Neutrophil (primary cell): ENCODE measurements around the gene AKAP1.

Source experiments
- H3K27ac ChIP-seq: fragments of 200-600 bp; sonication (generic); 2 replicates; pipeline ENCODE4 v1.5.1; 2016; ENCODE audit warnings: mild to moderate bottlenecking, moderate library complexity
- H3K27me3 ChIP-seq: fragments of 200-600 bp; sonication (generic); 2 replicates; pipeline ENCODE4 v1.6.0; 2016; ENCODE audit warnings: mild to moderate bottlenecking
- H3K36me3 ChIP-seq: fragments of 200-600 bp; sonication (generic); 2 replicates; pipeline ENCODE4 v1.5.1; 2017
- H3K4me1 ChIP-seq, 2 experiments: fragments of 200-600 bp in 1 of 2; sonication (generic) in 1 of 2; 1 replicate in 1 of 2; 2 replicates in 1 of 2; pipeline versions ENCODE4 v1.5.1 to v1.6.1; 2013 to 2016; ENCODE audit warnings: low read depth in 1 of 2, low read length in 1 of 2, mild to moderate bottlenecking in 1 of 2, moderate library complexity in 1 of 2; ENCODE audit not compliant: control insufficient read depth in 1 of 2, insufficient read depth in 1 of 2
- H3K4me3 ChIP-seq, 2 experiments: fragments of 200-600 bp in 1 of 2; sonication (generic) in 1 of 2; 1 replicate in 1 of 2; 2 replicates in 1 of 2; pipeline ENCODE4 v1.5.1; 2013 to 2016; ENCODE audit warnings: low read depth in 1 of 2, low read length in 1 of 2, mild to moderate bottlenecking in 1 of 2, moderate library complexity in 1 of 2
- H3K9me3 ChIP-seq: fragments of 200-600 bp; sonication (generic); 2 replicates; pipeline ENCODE4 v1.5.1; 2016
- CTCF ChIP-seq: fragments of 200-600 bp; sonication (generic); IDR thresholded peaks from 2 replicates; pipeline ENCODE4 v1.5.1; 2016; ENCODE audit warnings: antibody characterized with exemption

AKAP1 gene

GRCh38 chr17:57158325-57158724 is 73.3 kb downstream of the AKAP1 start:
- no peak for TF ChIP-seq CTCF
- Histone ChIP-seq H3K9me3 (no peaks in the 10 kb centered on the region), H3K27ac (no peak overlapping the region), H3K4me1 (peaks cover 6 to 11% of the 10 kb centered on the region in 2 experiments), H3K27me3 (peaks cover 5% of the 10 kb centered on the region), H3K36me3 (no peaks in the 10 kb centered on the region), H3K4me3 (no peak overlapping the region)

GRCh38 chr17:57158795-57159194 is 73.7 kb downstream of the AKAP1 start:
- TF ChIP-seq CTCF, result no peak
- Histone ChIP-seq H3K9me3 (no peaks in the 10 kb centered on the region), H3K27me3 (peaks cover under 1% of the 10 kb centered on the region), H3K4me1 (peaks cover 6 to 11% of the 10 kb centered on the region in 2 experiments), H3K36me3 (no peaks in the 10 kb centered on the region), H3K27ac (no peak overlapping the region), H3K4me3 (no peak overlapping the region)

GRCh38 chr17:57160624-57161023 is 75.6 kb downstream of the AKAP1 start:
- no peak for TF ChIP-seq CTCF
- Histone ChIP-seq H3K4me3 (no peak overlapping the region), H3K36me3 (no peaks in the 10 kb centered on the region), H3K9me3 (no peaks in the 10 kb centered on the region), H3K4me1 (no peaks in the 10 kb centered on the region), H3K27ac (no peak overlapping the region), H3K27me3 (no peaks in the 10 kb centered on the region)

GRCh38 chr17:57164814-57165213 is 79.8 kb downstream of the AKAP1 start:
- Histone ChIP-seq H3K27ac (no peak overlapping the region), H3K4me3 (no peak overlapping the region), H3K4me1 (no peaks in the 10 kb centered on the region), H3K9me3 (no peaks in the 10 kb centered on the region), H3K36me3 (no peaks in the 10 kb centered on the region), H3K27me3 (no peaks in the 10 kb centered on the region)
- TF ChIP-seq CTCF, result no peak

GRCh38 chr17:57165754-57166153 is 80.7 kb downstream of the AKAP1 start:
- no peak overlapping the region for H3K4me3 ChIP-seq
- no peaks in the 10 kb centered on the region for H3K36me3 ChIP-seq
- no peak for TF ChIP-seq CTCF

GRCh38 chr17:57166803-57167202 is 81.8 kb downstream of the AKAP1 start:
- Histone ChIP-seq H3K4me3 (no peak overlapping the region), H3K36me3 (no peaks in the 10 kb centered on the region), H3K27me3 (peaks cover 4% of the 10 kb centered on the region), H3K9me3 (no peaks in the 10 kb centered on the region), H3K4me1 (no peaks in the 10 kb centered on the region), H3K27ac (no peak overlapping the region)
- TF ChIP-seq CTCF, result no peak

More at GRCh38 chr17:57165754-57166153, 80.7 kb downstream of the AKAP1 start:
- no peaks in the 10 kb centered on the region for H3K9me3 ChIP-seq
- no peaks in the 10 kb centered on the region for H3K27me3 ChIP-seq
- no peak overlapping the region for H3K27ac ChIP-seq
- no peaks in the 10 kb centered on the region for H3K4me1 ChIP-seq
